Neuron (in vitro differentiated cells): ENCODE data around the gene GABBR2.

Source experiments
- H2AFZ ChIP-seq: one replicate; pipeline ENCODE4 v1.6.1; 2013; ENCODE audit warnings: low read depth, mild to moderate bottlenecking, inconsistent platforms, low read length, moderate library complexity
- H3K27me3 ChIP-seq: one replicate; pipeline ENCODE4 v1.6.1; 2013; ENCODE audit warnings: low read length; ENCODE audit not compliant: insufficient read depth
- H3K36me3 ChIP-seq: one replicate; pipeline ENCODE4 v1.6.1; 2013; ENCODE audit warnings: low read length; ENCODE audit not compliant: insufficient read depth
- H3K4me1 ChIP-seq: one replicate; pipeline ENCODE4 v1.6.1; 2013; ENCODE audit warnings: low read length; ENCODE audit not compliant: insufficient read depth
- H3K4me3 ChIP-seq: 2 replicates; pipeline ENCODE4 v1.5.1; 2013; ENCODE audit warnings: mild to moderate bottlenecking, low read length, moderate library complexity
- H3K9me3 ChIP-seq: one replicate; pipeline ENCODE4 v1.6.1; 2013; ENCODE audit warnings: low read length

Gene GABBR2

DNA sequence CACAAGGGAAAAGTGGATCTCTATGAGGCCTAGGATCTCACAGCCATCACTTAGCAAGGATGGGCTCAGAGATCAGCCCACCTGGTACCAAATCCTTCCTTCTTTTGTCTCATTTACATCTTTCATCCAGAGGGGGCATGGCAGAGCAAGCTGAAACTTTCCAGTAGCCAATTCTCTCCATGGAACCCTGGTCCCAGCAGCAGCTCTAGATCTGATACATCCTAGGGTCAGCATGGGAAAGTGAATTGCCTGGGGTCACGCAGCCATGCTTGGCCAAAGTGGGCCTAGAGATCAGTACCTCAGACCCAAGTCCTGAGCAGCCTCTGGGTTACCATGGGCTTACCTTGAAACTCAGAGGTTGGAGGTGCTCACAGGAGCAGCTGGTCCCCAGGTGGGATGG is 170.5 kb downstream of the GABBR2 start:
- Histone ChIP-seq H2AFZ (no peak overlapping the region), H3K36me3 (no peaks in the 10 kb centered on the region), H3K9me3 (no peaks in the 10 kb centered on the region), H3K4me1 (no peaks in the 10 kb centered on the region), H3K27me3 (no peaks in the 10 kb centered on the region), H3K4me3 (no peak overlapping the region)

DNA sequence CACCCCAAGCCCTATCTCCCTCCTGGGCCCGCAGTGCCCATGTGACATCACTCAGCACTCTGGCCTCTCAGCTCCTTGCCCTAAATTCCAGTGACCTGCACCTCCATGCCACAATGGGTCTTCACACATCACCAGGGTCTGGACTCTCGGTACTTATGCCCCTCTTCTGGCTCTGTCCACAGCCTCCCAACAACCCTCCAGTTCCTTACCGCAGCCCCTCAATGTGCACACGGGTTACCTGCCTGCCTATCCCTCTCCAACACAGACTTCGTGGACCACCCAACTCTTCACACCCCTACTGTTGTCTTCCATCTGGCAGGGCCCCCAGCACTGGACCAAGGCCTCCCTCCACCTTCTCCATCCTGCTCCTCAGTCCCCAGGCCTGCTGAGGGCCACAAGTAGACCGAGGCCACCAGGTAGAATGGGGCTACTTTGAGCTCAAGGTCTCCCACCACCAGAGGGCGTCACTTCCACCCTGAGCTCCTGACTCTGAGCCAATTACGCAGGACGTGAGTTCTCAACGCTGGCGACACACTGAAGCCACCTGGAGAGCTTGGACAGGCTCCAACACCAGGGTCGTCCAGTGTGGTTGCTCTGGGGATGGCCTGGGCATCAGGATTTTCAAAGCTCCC is 172.1 kb downstream of the GABBR2 start:
- H2AFZ ChIP-seq: no peak overlapping the region
- no peaks in the 10 kb centered on the region for H3K9me3 ChIP-seq
- H3K4me1 ChIP-seq: no peaks in the 10 kb centered on the region
- H3K36me3 ChIP-seq: no peaks in the 10 kb centered on the region
- H3K27me3 ChIP-seq: no peaks in the 10 kb centered on the region
- no peak overlapping the region for H3K4me3 ChIP-seq

GRCh38 chr9:98533866-98534265 is 174.9 kb downstream of the GABBR2 start:
- Histone ChIP-seq H3K4me1 (no peaks in the 10 kb centered on the region), H3K27me3 (no peaks in the 10 kb centered on the region), H3K9me3 (no peaks in the 10 kb centered on the region), H3K4me3 (no peak overlapping the region), H3K36me3 (no peaks in the 10 kb centered on the region), H2AFZ (no peak overlapping the region)

- H3K4me3 ChIP-seq: no peak overlapping the region
- no peaks in the 10 kb centered on the region for H3K4me1 ChIP-seq
- H3K27me3 ChIP-seq: no peaks in the 10 kb centered on the region
- no peaks in the 10 kb centered on the region for H3K9me3 ChIP-seq
- H3K36me3 ChIP-seq: no peaks in the 10 kb centered on the region
- H2AFZ ChIP-seq: no peak overlapping the region
Observed at GRCh38 chr9:98533132-98533531, 175.6 kb downstream of the GABBR2 start.

DNA sequence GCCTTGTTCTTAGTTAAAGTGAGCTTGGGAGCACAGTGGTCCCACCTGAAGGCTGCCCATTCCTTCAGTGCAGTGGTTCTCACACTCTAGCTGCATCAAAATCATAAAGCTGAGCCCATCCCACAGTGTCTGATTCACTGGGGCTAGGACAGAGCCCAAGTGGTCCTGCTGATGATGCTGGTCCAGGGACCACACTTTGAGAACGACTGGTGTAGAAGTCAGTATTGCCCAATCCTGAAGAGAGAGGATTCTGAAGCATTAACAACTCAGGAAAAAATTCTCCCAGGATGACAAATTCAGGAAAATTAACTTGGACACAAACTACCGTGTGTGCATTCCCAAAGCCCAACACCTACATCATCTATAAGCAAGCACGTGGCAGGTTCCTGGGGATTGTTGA is 176.2 kb downstream of the GABBR2 start:
- H3K36me3 ChIP-seq: no peaks in the 10 kb centered on the region
- no peak overlapping the region for H2AFZ ChIP-seq
- no peaks in the 10 kb centered on the region for H3K9me3 ChIP-seq
- H3K27me3 ChIP-seq: no peaks in the 10 kb centered on the region
- no peak overlapping the region for H3K4me3 ChIP-seq
- H3K4me1 ChIP-seq: no peaks in the 10 kb centered on the region

DNA sequence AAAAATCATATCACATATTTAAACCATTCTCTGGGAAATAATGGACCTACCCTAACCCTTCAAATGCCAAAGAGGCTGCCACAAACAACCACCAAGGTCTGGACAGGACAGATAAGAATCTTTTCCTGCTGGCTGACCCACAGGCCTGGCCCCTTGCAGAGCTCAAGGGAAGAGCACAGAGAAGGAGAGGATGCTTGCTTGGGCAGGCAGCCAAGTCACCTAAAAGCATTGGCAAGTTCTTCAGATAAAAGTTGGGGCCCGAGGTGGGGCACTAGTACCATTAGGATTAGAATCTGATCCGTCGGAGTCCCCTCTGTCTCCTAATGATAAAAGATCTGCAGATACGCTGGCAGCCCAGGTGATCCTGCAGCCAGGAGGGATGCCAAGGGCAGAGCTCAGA is 176.6 kb downstream of the GABBR2 start:
- H2AFZ ChIP-seq: no peak overlapping the region
- H3K27me3 ChIP-seq: no peaks in the 10 kb centered on the region
- H3K36me3 ChIP-seq: no peaks in the 10 kb centered on the region
- no peaks in the 10 kb centered on the region for H3K9me3 ChIP-seq
- no peaks in the 10 kb centered on the region for H3K4me1 ChIP-seq
- H3K4me3 ChIP-seq: no peak overlapping the region

DNA sequence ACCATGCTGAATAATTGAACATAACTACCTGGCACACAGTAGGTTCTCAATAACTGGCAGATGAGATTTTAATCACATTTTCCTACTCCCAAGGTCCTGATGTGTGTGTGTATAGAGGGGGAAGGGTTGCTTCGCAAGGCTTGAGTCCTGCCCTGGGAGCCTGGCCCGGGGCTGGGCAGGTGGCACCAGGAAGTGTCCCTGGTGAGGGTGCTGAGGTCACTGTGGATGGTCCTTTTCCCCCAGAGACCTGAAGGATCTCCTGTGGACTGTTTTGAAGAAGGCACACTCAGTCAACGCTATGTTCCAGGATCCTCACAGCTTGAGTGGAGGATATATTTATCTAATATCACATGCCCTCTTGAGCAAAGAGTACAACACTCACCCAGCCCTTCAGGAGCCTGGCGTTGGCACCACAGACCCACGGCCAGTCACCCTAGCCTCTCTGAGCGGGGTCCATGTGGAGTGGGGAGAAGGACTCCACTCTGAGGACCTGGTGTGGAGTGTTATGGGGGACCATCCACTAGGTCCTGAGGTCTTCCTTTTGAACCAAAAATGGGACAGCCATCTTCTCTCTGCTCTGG is 177.8 kb downstream of the GABBR2 start:
- H3K4me1 ChIP-seq: no peaks in the 10 kb centered on the region
- H3K36me3 ChIP-seq: no peaks in the 10 kb centered on the region
- no peaks in the 10 kb centered on the region for H3K27me3 ChIP-seq
- H3K9me3 ChIP-seq: no peaks in the 10 kb centered on the region
- no peak overlapping the region for H2AFZ ChIP-seq
- H3K4me3 ChIP-seq: no peak overlapping the region

- Histone ChIP-seq H3K9me3 (no peaks in the 10 kb centered on the region), H3K27me3 (no peaks in the 10 kb centered on the region), H3K4me1 (no peaks in the 10 kb centered on the region), H3K36me3 (no peaks in the 10 kb centered on the region), H2AFZ (no peak overlapping the region), H3K4me3 (no peak overlapping the region)
Observed at GRCh38 chr9:98530275-98530674, 178.5 kb downstream of the GABBR2 start.

GRCh38 chr9:98529841-98530240 is 178.9 kb downstream of the GABBR2 start:
- no peaks in the 10 kb centered on the region for H3K9me3 ChIP-seq
- no peaks in the 10 kb centered on the region for H3K36me3 ChIP-seq
- no peaks in the 10 kb centered on the region for H3K27me3 ChIP-seq
- no peak overlapping the region for H3K4me3 ChIP-seq
- no peaks in the 10 kb centered on the region for H3K4me1 ChIP-seq
- no peak overlapping the region for H2AFZ ChIP-seq

- H3K36me3 ChIP-seq: no peaks in the 10 kb centered on the region
- no peaks in the 10 kb centered on the region for H3K4me1 ChIP-seq
- no peaks in the 10 kb centered on the region for H3K27me3 ChIP-seq
- no peak overlapping the region for H2AFZ ChIP-seq
- H3K9me3 ChIP-seq: no peaks in the 10 kb centered on the region
- no peak overlapping the region for H3K4me3 ChIP-seq
Observed at GRCh38 chr9:98523231-98523901, 185.4 kb downstream of the GABBR2 start.

GRCh38 chr9:98522487-98522886 is 186.2 kb downstream of the GABBR2 start:
- Histone ChIP-seq H2AFZ (no peak overlapping the region), H3K27me3 (no peaks in the 10 kb centered on the region), H3K4me3 (no peak overlapping the region), H3K9me3 (no peaks in the 10 kb centered on the region), H3K4me1 (no peaks in the 10 kb centered on the region), H3K36me3 (no peaks in the 10 kb centered on the region)

GRCh38 chr9:98521141-98521540 is 187.6 kb downstream of the GABBR2 start:
- no peak overlapping the region for H3K4me3 ChIP-seq
- no peak overlapping the region for H2AFZ ChIP-seq
- no peaks in the 10 kb centered on the region for H3K9me3 ChIP-seq
- no peaks in the 10 kb centered on the region for H3K27me3 ChIP-seq
- no peaks in the 10 kb centered on the region for H3K4me1 ChIP-seq
- H3K36me3 ChIP-seq: no peaks in the 10 kb centered on the region

GRCh38 chr9:98520221-98520960 is 188.3 kb downstream of the GABBR2 start:
- H3K9me3 ChIP-seq: no peaks in the 10 kb centered on the region
- no peaks in the 10 kb centered on the region for H3K4me1 ChIP-seq
- H3K4me3 ChIP-seq: no peak overlapping the region
- H3K27me3 ChIP-seq: no peaks in the 10 kb centered on the region
- H3K36me3 ChIP-seq: no peaks in the 10 kb centered on the region
- H2AFZ ChIP-seq: no peak overlapping the region
